ENCODE data around the gene PRR15L.
"Not testable (repeated sequence)": the region's sequence is repeated elsewhere in the genome, so short reads cannot be mapped to it uniquely, and the experiment has no call there.

Gene PRR15L

DNA sequence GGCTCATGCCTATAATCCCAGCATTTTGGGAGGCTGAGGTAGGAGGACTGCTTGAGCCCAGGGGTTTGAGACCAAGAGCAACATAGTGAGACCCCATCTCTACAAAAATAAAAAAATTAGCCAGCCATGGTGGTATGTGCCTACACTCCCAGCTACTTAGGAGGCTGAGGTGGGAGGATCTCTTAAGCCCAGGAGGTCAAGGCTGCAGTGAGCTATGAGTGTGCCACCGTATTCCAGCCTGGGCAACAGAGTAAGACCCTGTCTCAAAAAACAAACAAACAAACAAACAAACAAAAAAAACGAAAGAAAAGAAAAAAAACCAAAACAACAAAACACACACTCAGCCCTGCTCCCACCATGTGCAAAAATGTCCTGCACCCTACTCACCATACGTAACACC lies 22.2 kb downstream of the PRR15L start:
- not testable (repeated sequence) for DNase-seq (ENCODE audit: low read depth)

DNA sequence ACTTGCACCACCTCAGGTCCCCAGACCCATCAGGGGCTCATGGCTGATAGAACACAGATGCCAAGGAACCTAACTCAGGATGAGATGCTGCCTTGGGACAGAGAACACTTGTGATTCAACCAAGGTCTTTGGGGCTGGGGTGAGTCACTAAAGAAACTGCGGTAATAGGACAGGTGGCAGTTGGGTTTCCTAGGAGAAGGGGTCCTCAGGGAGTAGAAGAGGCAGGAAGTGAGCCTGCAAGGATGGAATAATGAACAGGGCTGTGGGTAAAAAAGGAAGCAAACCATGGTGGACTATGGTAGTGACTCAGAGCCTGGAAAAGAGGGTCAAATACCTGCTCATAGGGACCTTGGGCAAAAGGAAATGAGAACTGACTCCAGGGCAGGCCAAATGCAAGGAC lies 22.8 kb downstream of the PRR15L start:
- DNase-seq (ENCODE audit: low read depth): no peak

DNA sequence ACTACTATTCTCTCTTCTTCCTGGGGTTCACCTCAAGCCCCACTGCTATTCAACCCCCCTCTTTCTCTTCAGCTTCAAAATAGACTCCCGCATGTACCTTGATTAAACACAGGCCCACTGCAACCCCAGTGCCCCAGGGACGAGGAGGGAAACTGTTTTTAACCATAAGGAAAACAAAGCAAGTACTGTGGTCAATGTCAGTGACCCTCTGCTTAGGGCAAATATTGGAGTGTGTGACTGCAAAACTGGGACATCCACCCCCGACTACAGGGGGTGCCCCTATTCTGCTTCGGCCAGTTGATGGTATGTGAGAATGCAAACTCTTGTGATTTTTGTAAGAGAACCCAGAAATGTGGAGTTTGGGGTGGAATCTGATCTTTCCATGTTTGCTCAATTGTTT lies 25.8 kb downstream of the PRR15L start:
- no peak for DNase-seq (ENCODE audit: low read depth)

DNA sequence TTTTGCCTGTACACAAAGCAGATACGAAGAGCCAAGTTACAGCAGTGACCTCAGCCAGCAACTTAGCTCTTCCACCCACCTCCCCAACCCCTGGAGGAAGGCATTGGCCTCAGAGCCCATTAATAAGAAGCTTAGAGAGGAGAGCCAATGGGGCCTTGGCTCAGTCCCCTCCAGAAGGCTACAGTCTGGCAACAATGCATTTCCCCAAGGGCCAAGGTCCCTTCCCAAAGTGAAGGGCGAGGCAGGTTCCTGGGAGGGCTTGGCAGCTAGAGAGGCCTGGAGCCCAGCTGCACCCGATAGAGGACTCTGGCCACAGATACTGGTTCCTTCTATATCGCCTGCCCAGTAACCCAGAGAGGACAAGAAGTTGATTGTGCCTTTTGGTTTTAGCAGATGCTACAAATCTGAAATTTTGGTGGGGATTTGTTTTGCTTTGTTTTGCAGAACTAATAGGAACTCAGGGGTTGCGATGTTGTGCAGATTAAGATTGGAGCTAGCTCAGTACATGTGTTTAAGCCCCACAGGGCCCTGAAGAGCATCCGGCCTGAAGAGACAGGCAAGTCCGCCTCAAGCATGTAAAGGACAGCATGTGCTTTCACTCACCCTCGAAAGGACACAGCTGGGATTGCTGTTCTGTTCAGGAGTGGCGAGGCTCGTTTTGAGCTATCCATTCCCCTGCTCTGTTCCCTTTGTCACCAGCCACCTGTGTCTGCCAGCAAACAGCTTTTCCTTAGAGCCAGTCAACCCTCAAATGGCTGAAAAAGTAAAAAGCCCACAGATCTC lies 28.3 kb downstream of the PRR15L start:
- DNase-seq (ENCODE audit: low read depth): no peak

DNA sequence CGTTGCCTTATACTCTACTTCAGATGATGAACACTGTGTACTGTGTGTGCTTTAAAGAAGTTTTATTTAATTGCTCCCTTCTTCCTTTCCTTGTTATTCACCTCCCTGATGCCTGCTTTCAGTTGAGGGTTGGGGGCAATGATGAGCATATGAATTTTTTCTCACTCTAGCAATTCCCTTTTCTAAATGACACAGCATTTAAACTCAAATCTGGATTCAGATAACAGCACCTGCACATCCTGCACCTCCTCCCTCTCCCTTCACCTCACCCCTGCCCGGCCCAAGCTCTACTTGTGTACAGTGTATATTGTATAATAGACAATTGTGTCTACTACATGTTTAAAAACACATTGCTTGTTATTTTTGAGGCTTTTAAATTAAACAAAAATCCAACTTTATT lies 29.3 kb downstream of the PRR15L start:
- DNase-seq (ENCODE audit: low read depth): no peak

DNA sequence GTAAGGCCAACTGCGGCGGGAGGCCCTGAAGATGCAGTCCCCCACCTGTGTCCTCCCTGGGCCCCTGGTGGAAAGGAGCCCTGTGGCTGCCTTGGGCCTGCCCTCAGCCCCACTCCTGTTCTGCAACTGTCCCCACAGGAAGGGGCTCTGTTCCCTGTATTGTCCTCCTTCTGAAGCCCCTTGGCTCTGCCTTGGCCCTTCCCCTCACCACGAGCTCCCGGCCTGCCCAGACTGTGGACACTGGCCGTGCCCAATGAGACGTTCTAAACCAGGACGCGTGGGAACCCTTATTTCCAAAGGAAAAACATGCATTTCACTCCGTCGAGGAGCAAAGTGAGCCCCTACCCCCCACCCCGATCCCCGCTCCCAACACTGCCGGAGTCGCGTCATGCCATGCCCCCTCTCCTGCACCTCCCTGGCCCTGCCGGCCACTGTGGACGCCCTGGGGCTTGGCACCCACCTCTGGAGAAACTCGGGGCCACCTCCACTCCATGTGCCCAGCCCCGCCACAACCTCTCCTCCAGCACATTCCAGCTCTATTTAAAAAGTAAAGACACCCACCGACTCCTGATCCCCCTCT lies 29.8 kb downstream of the PRR15L start:
- DNase-seq (ENCODE audit: low read depth): no peak

DNA sequence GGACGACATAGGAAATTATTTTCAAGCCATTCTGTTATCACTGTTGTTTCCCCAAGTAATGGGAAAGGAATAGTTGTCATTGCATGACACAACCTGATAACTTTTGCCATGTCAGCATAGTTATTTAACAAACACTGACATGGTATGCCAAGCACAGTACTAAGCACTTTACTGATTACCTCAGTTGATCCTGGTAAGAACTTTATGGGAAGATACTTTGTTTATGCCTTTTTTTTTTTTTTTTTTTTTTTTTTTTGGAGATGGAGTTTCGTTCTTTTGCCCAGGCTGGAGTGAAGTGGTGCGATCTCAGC lies 32.0 kb downstream of the PRR15L start:
- no peak for DNase-seq (ENCODE audit: low read depth)

DNA sequence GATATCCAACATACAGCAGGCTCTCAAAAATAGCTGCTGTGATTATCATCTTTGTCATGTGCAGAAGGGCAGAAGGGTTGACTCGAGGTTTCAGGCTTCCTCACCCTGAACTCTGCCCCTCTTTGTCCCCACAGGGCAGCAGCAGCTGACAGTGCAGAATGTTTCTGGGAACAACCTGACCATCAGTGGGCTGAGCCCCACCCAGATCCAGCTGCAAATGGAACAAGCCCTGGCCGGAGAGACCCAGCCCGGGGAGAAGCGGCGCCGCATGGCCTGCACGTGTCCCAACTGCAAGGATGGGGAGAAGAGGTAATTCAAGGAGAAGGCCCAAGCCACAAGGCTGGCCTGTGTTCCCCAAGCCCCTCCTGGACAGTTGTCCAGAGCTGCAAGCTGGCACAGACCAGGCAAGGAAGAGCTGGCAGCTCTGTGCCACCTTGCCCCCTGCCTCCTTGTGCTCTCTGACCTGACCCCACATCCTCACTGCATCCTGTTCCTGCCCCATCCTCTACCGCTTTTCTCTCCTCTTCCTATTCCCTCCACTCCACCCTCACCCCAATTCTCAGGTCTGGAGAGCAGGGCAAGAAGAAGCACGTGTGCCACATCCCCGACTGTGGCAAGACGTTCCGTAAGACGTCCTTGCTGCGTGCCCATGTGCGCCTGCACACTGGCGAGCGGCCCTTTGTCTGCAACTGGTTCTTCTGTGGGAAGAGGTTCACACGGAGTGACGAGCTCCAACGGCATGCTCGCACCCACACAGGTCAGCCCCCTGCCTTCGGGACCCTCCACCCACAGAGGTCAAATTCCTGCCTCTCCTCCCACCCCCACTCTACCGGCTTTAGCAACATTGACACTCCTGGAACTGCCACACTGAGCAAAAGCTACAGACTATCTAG lies 32.7 kb downstream of the PRR15L start:
- no peak for DNase-seq (ENCODE audit: low read depth)

DNA sequence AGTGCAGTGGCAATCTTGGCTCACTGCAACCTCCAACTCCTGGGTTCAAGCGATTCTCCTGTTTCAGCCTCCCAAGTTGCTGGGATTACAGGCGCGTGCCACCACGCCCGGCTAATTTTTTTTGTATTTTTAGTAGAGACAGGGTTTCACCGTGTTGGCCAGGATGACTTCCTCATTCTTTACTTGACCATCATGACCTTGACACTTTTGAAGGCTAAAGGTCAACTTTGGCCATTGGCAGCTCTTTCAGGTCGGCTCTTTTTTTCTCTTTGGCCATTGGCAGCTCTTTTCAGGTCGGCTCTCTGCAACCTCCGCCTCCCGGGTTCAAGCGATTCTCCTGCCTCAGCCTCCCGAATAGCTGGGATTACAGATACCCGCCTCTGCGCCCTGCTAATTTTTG lies 37.8 kb downstream of the PRR15L start:
- not testable (repeated sequence) for DNase-seq (ENCODE audit: low read depth)

DNA sequence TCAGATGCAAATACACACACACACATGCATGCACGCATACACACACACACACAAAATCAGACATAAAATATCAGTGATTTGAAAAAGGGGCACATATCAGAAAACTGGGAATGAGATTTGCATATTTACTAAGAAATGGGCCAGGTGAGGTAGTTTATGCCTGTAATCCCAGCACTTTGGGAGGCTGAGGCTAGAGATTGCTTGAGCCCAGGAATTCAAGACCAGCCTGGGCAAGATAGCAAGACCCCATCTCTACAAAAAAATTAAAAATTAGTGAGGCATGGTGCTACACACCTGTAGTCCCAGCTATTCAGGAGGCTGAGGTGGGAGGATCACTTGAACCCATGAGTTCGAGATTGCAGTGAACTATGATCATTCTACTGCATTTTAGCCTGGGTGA lies 38.7 kb downstream of the PRR15L start:
- no peak for DNase-seq (ENCODE audit: low read depth)

DNA sequence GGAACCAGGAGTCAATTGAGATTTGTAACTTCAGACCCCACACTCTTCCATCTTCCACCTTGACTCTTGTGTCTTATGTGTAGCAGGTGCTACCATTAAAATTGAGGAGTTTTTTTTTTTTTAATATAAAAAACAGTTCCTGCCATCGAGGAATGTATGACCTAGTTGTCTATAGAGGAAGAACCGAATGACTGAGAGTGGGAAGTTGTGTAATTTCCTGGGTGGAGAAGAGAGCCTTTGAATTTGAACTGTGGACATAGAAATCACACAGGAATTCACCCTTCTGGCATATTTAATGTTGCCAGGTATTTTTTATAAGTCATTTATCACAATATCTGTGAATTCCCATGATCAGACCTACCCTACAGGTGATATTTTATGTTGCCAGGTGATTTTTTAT lies 39.7 kb downstream of the PRR15L start:
- DNase-seq (ENCODE audit: low read depth): no peak

DNA sequence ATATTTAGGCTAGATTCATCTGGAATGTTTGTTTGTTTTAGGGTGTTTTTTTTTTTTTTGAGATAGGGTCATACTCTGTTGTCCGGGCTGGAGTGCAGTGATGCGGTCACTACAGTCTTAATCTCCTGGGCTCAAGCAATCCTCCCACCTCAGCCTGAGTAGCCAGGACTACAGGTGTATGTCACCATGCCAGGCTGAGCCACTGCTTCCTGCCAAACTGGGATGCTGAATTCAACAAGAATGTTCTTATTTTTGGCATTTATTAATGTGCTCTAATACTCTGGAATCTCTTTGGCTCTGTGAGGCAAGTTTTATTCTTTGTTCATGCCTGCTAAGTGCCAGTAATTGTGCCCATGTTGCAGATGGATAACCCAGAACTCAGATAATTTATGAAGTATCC lies 40.1 kb downstream of the PRR15L start:
- DNase-seq (ENCODE audit: low read depth): no peak

DNA sequence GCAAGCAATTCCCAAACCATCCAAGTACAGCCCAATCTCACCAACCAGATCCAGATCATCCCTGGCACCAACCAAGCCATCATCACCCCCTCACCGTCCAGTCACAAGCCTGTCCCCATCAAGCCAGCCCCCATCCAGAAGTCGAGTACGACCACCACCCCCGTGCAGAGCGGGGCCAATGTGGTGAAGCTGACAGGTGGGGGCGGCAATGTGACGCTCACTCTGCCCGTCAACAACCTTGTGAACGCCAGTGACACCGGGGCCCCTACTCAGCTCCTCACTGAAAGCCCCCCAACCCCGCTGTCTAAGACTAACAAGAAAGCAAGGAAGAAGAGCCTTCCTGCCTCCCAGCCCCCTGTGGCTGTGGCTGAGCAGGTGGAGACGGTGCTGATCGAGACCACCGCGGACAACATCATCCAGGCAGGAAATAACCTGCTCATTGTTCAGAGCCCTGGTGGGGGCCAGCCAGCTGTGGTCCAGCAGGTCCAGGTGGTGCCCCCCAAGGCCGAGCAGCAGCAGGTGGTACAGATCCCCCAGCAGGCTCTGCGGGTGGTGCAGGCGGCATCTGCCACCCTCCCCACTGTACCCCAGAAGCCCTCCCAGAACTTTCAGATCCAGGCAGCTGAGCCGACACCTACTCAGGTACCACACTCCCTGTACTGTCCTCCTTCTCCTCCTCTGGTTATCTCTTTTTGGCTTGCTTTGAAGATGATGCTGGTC lies 41.0 kb downstream of the PRR15L start:
- no peak for DNase-seq (ENCODE audit: low read depth)

DNA sequence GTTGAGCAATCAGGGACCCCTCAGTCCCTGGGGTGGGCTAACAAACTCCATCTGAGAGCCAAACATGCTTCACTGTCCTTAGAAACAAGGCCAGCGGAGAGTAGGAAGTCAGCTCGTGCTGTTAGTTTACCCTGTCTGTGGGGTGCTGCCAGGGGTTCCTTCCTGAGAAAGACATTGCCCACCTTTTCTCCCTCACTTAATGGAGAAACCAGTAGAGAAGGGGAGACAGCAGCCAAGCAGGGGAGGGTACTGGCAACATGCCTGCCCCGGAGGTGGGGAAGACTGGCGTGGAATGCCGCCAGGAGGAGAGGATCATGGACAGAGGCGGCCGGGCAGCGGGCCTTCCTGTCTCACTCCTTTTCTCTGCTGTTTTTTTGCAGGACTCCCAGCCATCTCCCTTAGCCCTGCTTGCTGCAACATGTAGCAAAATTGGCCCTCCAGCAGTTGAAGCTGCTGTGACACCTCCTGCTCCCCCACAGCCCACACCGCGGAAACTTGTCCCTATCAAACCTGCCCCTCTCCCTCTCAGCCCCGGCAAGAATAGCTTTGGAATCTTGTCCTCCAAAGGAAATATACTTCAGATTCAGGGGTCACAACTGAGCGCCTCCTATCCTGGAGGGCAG lies 41.8 kb downstream of the PRR15L start:
- DNase-seq (ENCODE audit: low read depth): no peak

DNA sequence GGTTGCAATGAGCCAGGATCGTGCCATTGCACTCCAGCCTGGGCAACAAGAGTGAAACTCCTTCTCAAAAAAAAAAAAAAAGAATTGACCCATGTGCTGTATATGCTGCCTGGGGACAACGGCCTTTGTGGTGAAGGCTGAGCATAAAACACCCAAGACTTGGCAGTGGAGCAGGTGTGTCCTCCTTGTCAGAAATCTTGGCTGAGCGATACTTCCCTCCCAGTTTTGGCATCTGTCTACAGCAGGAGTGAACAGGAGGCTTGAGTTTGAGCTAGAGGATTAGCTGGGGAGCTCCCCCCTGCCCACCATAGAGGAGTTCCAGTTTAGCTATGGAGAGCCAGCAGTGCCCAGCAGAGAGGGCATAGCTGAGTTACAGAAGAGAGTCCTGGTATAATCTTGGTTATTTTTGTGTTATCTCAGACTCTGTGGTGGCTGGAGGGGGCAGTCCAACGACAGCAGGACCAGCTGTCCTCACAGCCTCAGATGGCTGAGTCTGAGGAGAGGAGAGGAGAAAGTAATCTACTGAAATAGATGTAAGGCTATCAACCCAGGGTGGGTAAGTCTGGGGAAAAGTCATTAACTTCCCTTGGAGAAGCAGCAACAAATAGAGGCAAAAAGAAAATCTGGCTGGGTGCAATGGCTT lies 43.3 kb downstream of the PRR15L start:
- DNase-seq (ENCODE audit: low read depth): no peak

DNA sequence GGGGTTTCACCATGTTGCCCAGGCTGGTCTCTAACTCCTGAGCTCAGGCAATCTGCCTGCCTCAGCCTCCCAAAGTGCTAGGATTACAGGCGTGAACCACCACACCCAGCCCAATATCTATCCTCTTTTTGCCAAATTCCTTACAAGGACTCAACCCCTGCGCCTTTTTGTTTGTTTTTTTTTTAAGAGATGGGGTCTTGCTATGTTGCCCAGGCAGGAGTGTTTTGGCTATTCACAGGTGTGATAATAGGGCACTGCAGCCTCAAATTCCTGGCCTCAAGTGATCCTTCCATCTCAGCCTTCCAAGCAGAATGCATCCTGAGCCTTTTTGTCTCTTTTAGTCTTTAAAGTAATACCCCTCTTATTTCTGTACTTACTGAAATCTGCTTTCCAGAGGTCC lies 44.6 kb downstream of the PRR15L start:
- DNase-seq (ENCODE audit: low read depth): no peak

DNA sequence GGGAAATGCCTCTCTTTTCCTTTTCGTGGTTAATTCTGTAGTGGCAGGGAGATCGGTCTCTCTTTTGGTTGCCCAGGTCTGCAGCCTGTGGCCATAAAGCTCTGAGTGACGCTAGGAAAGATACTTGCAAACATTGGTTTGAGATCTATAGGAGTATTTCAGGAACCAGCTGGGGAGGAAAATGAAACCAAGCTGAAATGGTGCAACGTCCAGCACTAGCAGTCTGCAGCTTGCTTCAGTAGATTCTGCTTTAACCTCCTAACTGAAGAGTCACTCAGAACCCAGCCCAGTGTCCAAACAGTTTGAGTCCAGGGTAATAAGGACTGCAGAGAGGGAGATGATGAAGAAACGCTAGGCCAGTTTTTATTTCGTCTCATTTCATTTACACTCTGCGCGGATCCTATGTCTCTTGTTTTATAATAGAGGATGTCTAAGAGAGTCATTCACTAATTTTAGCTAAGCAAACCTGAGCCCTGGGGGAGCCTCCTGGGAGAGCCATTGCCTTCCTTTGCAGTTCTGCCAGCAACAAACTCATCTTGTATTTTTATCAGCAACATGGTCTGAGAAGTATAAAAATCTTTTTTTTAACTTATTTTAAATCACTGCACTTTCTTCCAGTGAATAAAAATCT lies 49.6 kb downstream of the PRR15L start:
- DNase-seq (ENCODE audit: low read depth): no peak

DNA sequence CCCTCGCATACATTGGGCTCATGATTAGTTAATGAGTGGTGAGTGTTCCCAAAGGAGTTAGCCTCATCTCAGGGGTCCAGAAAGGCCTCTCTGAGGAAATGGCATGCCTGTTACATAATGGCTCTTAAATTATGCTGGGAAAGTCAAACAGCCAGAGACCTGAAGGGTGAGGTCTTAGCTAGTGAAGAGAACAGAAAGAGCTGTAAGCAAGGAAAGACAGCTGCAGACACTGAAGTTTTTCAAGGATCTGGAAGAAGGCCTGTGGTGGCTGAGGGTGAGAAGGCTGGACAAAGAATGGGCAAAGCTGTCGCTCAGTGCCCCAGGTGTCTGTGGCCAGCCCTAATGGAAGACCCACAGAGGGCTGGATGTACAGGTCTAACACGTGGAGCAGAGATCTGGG lies 51.2 kb downstream of the PRR15L start:
- no peak for DNase-seq (ENCODE audit: low read depth)

DNA sequence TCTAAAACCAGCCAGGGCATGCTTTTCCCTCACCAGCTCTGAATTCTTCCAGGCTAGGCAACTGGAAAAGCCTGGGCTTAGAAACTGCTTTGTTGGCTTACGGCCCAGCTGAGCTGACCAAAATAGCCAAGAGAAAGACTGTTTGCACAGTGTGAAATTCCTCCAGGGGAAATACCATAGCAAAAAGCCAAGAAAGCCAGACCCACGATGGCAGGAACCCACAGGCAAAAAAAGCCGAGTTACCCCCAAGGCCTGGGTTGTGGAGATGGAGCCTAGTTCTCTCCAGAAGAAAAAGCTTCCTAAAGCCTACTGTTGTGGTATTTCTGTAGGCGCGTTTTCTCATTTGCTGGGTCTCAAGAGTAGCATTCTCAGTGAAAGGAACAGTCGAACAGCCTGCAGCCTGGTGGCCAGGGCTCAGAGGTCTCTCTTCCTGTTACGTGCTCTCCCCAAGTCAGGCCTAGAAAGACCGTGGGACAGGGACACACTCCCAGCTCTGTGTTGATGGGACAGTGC lies 52.4 kb downstream of the PRR15L start:
- DNase-seq (ENCODE audit: low read depth): no peak

DNA sequence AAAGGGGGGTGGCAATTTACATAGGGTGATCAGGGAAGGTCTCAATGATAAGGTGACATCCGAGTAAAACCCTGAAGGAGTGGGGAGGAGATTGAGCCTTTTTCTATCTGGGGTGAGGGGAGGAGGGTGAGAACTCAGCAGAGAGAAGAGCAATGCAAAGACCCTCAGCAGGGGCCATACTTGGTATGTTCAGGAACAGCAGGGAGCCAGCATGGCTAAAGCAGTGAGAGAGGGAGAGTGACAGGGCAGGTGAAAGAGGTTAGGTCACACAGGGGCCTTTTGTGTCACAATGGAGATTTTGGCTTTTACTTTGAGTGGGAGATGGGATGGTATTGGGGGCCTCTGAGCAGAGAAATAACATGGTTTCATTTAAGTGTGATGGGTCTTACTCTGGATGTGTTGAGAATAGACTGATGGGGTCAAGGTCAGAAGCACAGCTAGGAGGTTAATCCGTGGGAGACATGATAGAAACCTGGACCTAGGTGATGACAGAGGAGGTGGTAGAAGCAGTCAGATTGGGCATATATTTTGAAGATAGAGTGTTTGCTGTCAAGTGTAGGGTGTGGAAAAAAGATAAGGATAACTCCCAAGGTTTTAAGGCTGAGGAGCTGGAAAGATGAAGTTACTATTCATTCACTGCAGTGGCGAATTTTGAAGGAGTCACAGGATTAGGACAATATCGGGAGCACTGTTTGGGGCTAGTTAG lies 55.5 kb downstream of the PRR15L start:
- no peak for DNase-seq (ENCODE audit: low read depth)
